HG03095 (cell line): ENCODE data around the gene MYO18A.
"Not testable (repeated sequence)": the region's sequence is repeated elsewhere in the genome, so short reads cannot be mapped to it uniquely, and the experiment has no call there.

Source experiments
- ATAC-seq: cut with Tn5 transposase; IDR thresholded peaks from one replicate; pipeline ENCODE4 v1.9.1; 2021; ENCODE audit warnings: moderate library complexity; ENCODE audit not compliant: unreplicated experiment

The MYO18A gene

GRCh38 chr17:29195465-29196081 is 15.4 kb upstream of the MYO18A start:
- no peak for ATAC-seq

DNA sequence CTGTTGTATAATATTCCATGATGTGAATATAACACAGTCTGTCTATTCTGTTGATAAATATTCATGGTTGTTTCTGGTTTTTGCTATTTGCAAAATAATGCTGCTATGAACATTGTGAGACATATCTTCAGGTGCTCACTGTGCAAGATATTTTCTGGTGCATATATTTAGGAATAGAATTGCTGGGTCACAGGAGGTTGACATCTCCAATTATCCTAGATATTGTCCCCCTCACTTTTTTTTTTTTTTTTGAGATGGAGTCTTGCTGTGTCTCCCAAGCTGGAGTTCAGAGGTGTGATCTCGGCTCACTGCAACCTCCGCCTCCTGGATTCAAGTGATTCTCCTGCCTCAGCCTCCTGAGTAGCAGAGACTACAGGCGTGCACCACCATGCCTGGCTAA is 14.5 kb upstream of the MYO18A start:
- ATAC-seq, result no peak

DNA sequence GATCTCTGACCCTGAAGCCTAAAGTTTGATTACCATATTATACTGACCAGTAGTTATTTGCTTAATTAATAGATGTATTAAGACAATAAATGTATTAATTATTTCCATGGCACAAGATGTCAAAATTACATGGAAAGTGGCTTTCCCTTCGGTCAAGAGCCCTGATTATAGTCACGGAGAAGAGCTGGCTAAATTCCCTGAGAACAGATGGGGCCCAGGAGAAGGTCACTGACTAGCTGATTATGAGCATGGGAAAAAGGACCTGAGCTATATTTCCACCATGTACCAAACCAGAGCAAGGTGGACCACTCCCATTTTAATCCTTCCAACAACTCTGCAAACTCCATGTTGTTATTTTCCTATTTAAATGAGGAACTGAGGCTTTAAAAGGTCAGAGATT is 12.9 kb upstream of the MYO18A start:
- no peak for ATAC-seq

GRCh38 chr17:29190592-29191207 is 10.5 kb upstream of the MYO18A start:
- ATAC-seq, result no peak

GRCh38 chr17:29190039-29190438 is 9.8 kb upstream of the MYO18A start:
- no peak for ATAC-seq

- no peak for ATAC-seq
These were observed 9.2 kb upstream of the MYO18A start for GRCh38 chr17:29189355-29189754.

DNA sequence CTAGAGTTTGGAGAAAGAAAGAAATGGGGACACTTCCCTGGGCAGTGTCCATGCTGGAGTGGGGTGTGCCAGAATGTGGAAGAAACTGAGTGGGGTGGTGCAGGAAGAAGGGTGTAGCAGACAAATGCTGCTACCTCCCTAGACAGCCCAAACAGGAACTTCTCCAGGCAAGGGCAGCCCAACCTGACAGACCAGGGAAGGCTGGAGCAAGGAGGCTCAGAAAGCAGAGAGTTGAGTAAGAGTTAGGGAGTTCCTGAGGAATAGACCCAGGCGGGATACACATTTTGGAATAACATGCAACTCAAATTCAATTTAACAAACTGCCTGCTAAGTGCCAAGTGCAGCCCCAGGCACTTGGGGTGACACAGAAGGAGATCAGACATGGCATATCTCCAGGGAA is 1.0 kb upstream of the MYO18A start:
- ATAC-seq, result no peak

GRCh38 chr17:29180788-29181160 is 576 bp upstream of the MYO18A start:
- no peak for ATAC-seq

DNA sequence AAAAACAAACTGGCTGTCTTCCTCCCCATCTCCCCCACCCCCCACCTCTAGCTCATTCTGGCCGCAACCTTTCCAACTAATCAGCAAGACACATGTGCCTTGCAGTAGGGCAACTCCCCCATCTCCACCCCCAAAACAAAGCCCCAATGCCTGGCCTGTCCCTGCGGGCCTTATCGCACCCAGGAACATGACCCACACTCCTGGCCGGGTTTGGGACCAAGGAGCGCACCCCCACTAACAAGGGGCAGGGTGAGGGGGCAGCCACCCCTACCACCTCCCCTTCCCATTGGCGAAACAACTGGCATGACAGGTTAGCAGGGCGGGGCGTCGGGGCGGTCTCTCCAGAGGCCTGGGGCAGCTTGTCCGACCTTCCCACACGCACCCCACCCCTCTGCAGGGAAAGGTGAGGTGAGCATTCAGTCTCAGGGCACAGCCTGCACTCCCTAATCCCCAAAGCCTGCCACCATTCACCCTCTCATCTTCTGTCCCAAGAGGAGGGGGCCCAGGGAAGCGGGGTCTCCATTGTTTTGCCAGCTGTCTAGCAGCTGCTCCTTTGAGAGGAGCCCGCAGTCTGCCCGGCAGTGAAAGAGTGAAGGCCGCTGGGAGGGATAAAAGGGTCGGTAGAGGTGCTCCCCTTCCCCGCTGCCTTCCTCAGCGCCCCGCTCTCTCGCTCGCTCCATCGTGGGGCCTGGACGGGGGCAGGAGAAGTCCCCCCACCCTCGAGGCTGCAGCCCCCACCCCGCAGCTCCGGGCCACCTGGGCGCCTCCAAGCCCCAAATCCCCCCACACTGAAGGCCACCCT is 765 bp downstream of the MYO18A start:
- ATAC-seq, result no peak

GRCh38 chr17:29178750-29179231 is 1.4 kb downstream of the MYO18A start:
- ATAC-seq, result no peak

- ATAC-seq, result no peak
These were observed 2.1 kb downstream of the MYO18A start for GRCh38 chr17:29177871-29178749.

DNA sequence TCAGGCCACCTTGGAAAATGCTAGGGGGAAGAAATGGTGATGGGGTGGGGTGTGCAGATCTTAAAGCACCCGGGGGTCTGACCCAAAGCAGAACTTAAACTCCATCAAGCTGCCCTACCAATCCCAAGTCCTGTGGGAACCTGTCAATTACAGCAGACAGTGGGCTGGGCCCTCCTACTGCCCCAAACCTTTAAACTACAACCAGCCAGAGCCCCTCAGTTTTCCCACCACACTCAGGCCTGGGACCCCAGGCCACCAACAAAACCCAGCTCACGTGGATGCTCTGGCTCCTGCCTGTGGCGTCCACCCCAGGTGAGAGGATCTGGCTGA is 2.7 kb downstream of the MYO18A start:
- no peak for ATAC-seq

DNA sequence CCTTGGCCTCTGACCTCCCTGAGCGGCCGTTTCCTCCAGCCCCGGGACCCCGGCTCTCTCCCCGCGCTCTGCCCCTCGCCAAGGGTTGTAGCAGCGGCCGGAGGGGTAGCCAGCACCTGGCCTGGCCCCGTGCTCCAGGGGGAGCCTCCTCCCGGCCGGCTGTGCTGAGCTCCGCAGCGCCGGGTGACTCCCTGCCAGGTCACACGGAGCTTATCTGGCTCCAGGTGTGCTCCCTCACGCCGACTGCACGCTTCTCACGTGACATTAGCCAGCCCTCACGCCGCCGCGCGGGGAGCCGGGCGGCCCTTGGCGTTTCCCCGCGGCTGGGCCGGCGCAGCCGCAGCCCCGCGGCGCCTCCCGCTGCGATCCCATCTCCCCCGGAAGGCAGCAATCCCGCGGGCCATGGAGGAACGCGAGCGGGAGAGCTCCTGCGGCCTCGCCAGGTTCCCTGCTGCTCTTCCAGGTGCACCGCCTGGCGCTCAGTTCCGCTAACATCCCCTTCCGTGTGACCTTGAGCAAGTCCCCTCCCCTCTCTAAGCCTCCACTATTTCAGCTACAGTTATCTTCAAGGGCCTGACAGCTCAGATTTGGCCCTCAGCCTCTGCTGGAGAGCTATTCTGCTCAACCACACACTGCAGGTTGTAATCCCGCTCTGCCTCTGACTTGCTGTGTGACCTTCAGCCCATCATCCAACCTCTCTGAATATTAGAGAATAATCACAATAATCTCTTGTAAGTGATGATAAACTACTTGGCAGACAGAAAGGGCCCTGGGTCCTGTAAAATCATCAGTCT is 3.4 kb downstream of the MYO18A start:
- ATAC-seq, result peak; percentile 41

DNA sequence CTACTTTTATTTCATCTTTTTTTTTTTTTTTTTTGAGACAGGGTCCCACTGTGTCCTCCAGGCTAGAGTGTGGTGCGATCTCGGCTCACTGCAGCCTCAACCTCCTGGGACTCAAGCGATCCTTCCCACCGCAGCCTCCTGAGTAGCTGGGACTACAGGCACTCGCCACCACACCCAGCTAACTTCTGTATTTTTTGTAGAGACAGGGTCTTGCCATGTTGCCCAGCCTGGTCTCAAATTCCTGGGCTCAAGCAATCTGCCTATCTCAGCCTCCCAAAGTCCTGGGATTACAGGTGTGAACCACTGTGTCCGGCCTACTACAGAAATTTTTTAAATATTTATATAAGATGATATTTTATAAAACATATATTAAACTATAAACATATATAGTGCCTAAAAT is 4.8 kb downstream of the MYO18A start:
- no peak for ATAC-seq

- ATAC-seq, result no peak
These were observed 7.6 kb downstream of the MYO18A start for GRCh38 chr17:29172589-29172988.

DNA sequence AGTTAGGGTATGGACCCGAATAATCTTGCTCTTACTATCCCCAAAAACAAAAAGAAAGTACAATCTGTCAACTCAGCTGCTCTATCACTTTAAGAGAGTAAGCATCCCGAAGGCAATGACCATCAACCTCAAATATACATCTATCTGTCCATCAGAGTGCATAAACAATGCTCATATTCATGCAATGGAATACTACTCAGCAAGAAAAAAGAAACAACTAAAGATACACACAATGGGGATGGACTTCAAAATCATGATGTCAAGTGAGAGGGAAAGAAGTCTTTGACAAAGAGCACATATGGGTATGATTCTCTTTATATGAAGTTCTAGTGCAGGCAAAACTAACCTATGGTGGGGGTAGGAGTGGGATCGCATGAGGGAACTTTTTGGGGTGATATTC is 9.5 kb downstream of the MYO18A start:
- no peak for ATAC-seq

DNA sequence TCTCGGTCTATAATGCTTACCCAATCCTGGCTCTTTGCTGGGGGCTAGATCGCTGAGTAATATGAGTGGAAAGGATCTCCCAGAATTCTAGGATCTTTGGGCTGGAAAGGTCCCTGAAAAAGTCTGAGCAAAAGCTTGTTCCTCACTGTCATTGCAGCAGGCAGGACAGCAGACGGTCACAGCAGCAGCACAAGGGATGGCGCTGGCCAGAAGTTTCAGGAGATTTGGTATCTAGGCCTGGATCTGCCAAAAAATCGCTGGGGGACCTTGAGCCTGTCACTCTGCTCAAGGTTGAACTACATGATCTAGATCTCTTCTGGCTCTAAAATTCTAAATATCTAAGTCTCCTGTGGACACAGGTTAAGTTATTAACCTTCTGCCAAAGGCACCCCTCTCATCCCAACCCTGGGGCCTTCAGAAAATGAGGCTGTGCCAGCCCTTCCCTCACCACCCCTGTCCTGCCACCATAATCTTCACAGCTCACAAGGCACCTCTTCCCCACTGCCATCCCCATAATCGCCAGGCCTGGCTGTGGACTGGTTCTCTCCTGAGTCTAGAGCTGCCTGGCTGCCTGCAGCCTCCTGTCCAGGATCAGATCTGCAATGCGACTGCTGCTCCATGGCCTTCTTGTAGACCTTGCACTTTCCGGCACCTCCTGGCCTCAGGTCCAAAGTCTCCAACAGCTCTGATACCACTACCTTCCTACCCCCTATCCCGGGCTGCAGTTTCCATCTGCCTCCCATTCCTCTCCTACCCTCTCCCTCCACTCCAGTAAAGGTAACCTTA is 10.2 kb downstream of the MYO18A start:
- no peak for ATAC-seq

- not testable (repeated sequence) for ATAC-seq
These were observed 11.5 kb downstream of the MYO18A start for GRCh38 chr17:29168759-29169126.

DNA sequence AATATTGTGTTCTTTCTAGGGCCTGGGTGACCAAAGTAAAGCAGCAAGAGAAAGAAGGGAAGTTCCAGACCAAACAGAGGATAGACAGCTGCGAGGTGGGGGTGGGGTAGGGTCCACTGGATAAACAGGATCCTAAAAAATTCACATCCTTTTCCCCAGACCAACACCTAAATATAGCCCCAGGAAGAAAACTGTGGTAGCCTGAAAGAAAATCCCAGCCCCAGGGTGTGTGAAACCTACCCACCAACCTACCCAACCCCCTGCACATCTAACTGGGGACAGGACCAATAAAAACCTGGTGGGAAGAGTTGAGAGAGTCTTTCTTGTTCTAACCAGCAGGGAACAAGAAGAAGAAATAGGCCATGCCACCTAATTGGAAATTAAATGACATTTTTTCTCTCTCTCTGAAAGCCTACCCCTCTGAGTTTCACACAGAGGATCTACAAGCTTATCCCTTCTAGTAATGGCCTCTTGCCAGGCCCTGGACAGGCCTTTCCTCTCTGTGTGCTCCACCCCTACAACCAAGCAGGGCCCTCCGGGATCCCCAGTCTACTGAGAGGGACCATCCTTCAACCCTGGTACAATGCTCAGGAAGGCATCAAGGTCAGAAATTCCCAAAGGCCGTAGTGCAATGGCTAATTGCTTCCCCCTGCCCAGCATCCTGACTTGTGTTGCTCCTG is 12.0 kb downstream of the MYO18A start:
- ATAC-seq, result no peak
